ENCODE results near the gene ATG16L2.

ATG16L2 gene

DNA sequence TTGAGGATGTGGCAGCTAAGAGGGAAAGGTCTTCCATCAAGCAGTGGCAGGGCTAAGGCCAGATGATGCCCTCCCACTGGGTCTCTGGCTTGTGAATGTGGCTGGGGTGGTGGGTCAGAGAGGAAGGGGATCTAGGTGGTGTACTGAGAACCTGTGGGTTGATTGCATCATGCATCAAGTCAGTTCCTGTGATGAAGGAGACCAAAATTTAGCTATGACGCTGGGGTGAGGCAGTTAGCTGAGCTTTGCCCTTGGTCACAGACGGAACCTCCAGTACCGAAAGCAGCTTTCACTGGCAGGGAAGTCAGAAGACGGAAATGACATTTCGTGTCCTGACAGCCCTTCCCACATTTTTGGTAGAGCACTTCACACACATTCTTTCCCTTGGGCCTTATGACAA, 20.7 kb downstream of the ATG16L2 start:
- Histone ChIP-seq H3K4me3 (ENCODE audit: severe bottlenecking) (no peak overlapping the region), H3K9me3 (ENCODE audit: severe bottlenecking) (no peaks in the 10 kb centered on the region), H3K36me3 (ENCODE audit: low read depth) (0 out of 2 replicates have a peak, but pooled peaks cover 5% of the 10 kb centered on the region), H3K4me1 (ENCODE audit: insufficient read depth, poor library complexity, severe bottlenecking) (peaks cover 12% of the 10 kb centered on the region), H3K27ac (ENCODE audit: poor library complexity, severe bottlenecking) (no peak overlapping the region), H3K27me3 (ENCODE audit: insufficient read depth, poor library complexity, severe bottlenecking) (no peaks in the 10 kb centered on the region)
- no peak for ATAC-seq (ENCODE audit: low read depth)
- DNase-seq (ENCODE audit: low spot score): no peak
- TF ChIP-seq, protein P1, sequence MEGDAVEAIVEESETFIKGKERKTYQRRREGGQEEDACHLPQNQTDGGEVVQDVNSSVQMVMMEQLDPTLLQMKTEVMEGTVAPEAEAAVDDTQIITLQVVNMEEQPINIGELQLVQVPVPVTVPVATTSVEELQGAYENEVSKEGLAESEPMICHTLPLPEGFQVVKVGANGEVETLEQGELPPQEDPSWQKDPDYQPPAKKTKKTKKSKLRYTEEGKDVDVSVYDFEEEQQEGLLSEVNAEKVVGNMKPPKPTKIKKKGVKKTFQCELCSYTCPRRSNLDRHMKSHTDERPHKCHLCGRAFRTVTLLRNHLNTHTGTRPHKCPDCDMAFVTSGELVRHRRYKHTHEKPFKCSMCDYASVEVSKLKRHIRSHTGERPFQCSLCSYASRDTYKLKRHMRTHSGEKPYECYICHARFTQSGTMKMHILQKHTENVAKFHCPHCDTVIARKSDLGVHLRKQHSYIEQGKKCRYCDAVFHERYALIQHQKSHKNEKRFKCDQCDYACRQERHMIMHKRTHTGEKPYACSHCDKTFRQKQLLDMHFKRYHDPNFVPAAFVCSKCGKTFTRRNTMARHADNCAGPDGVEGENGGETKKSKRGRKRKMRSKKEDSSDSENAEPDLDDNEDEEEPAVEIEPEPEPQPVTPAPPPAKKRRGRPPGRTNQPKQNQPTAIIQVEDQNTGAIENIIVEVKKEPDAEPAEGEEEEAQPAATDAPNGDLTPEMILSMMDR (IDR thresholded peaks at IDR 0.05; ENCODE audit: poor library complexity, severe bottlenecking): no peak

DNA sequence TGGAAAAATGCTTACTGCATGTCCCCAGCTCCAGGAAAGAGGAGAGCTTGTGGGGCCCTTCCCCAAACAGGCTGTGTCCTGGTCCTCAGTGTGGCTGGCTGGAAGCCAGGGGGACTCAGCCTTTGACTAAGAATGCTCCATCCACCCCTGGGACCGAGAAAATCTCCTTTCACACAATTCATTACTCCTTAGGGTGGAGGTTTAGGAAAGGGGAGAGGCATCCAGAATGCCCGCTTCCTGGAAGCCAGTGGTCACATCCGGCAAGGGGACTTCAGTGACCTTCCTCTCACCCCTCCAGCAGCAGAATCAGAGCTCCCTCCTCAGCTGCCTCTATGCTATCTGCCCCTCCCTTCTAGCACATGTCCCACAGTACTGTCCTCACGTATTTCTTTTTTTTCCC, 21.9 kb downstream of the ATG16L2 start:
- Histone ChIP-seq H3K4me1 (ENCODE audit: insufficient read depth, poor library complexity, severe bottlenecking) (peaks cover 18% of the 10 kb centered on the region), H3K27ac (ENCODE audit: poor library complexity, severe bottlenecking) (no peak overlapping the region), H3K27me3 (ENCODE audit: insufficient read depth, poor library complexity, severe bottlenecking) (no peaks in the 10 kb centered on the region), H3K4me3 (ENCODE audit: severe bottlenecking) (no peak overlapping the region), H3K36me3 (ENCODE audit: low read depth) (0 out of 2 replicates have a peak, but pooled peaks cover 13% of the 10 kb centered on the region), H3K9me3 (ENCODE audit: severe bottlenecking) (no peaks in the 10 kb centered on the region)
- DNase-seq (ENCODE audit: low spot score) (no peak), ATAC-seq (ENCODE audit: low read depth) (no peak)
- TF ChIP-seq, protein P1 (IDR thresholded peaks at IDR 0.05; ENCODE audit: poor library complexity, severe bottlenecking): no peak

DNA sequence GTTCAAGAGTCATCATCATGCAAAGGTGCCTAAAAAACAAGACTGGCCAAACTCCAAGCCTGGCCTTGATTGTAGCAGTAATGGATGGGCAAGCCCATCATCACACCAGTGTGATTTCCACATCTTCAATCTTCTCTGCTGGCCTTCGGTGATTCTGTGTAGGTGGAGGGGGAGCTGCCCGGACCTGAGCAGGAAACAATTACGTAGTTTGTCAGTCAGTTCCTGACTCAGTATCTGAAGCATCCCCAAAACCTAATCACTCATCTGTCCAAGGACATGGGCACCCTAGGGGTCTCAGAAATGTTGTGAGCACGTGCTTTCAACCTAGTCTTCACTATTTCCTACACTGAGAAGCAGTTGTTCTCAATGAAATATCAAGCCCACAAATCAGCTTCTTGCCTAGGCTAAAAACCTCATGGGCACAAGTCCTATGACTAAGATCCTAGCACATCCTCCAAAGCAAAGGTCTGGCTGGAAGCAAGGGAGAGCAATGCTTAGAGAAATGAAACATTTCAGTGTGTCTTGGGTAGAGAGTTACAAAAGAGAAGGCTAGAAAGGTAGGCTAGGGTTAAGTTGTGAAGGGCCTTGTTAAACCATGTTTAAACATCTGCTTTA, 24.6 kb downstream of the ATG16L2 start:
- TF ChIP-seq, protein P1 (IDR thresholded peaks at IDR 0.05; ENCODE audit: poor library complexity, severe bottlenecking): no peak
- DNase-seq (ENCODE audit: low spot score) (no peak), ATAC-seq (ENCODE audit: low read depth) (peak; percentile 75)
- Histone ChIP-seq H3K27me3 (ENCODE audit: insufficient read depth, poor library complexity, severe bottlenecking) (no peaks in the 10 kb centered on the region), H3K27ac (ENCODE audit: poor library complexity, severe bottlenecking) (peak overlapping the region; percentile 46), H3K36me3 (ENCODE audit: low read depth) (peaks cover 17% of the 10 kb centered on the region; the same call in 1 of the 2 replicates), H3K9me3 (ENCODE audit: severe bottlenecking) (no peaks in the 10 kb centered on the region), H3K4me1 (ENCODE audit: insufficient read depth, poor library complexity, severe bottlenecking) (peaks cover 14% of the 10 kb centered on the region), H3K4me3 (ENCODE audit: severe bottlenecking) (no peak overlapping the region)

DNA sequence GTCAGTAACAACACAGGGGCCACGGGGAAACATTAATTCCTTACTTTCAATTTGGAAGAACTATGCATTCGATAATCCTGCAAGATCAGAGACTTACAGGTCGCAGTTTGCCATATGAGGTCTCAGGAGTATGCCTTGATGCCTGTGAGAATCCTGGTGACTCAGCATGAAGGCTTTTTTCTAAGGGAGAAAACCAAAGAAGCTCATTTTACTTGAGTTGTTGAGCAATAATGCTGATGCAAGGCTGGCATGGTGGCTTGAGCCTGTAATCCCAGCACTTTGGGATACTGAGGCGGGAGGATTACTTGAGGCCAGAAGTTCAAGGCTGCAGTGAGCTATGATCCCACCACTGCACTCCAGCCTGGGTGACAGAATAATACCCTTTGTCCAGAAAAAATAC, 26.6 kb downstream of the ATG16L2 start:
- Histone ChIP-seq H3K4me3 (ENCODE audit: severe bottlenecking) (no peak overlapping the region), H3K4me1 (ENCODE audit: insufficient read depth, poor library complexity, severe bottlenecking) (peaks cover 14% of the 10 kb centered on the region), H3K36me3 (ENCODE audit: low read depth) (peaks cover 17% of the 10 kb centered on the region; the same call in 1 of the 2 replicates), H3K27me3 (ENCODE audit: insufficient read depth, poor library complexity, severe bottlenecking) (no peaks in the 10 kb centered on the region), H3K9me3 (ENCODE audit: severe bottlenecking) (no peaks in the 10 kb centered on the region), H3K27ac (ENCODE audit: poor library complexity, severe bottlenecking) (no peak overlapping the region)
- DNase-seq (ENCODE audit: low spot score) (no peak), ATAC-seq (ENCODE audit: low read depth) (peak; percentile 61)
- TF ChIP-seq, protein P1 (IDR thresholded peaks at IDR 0.05; ENCODE audit: poor library complexity, severe bottlenecking): no peak

- Histone ChIP-seq H3K27ac (ENCODE audit: poor library complexity, severe bottlenecking) (no peak overlapping the region), H3K4me1 (ENCODE audit: insufficient read depth, poor library complexity, severe bottlenecking) (peaks cover 14% of the 10 kb centered on the region), H3K27me3 (ENCODE audit: insufficient read depth, poor library complexity, severe bottlenecking) (no peaks in the 10 kb centered on the region), H3K9me3 (ENCODE audit: severe bottlenecking) (no peaks in the 10 kb centered on the region), H3K36me3 (ENCODE audit: low read depth) (peaks cover 17% of the 10 kb centered on the region; the same call in 1 of the 2 replicates), H3K4me3 (ENCODE audit: severe bottlenecking) (no peak overlapping the region)
- ATAC-seq (ENCODE audit: low read depth) (no peak), DNase-seq (ENCODE audit: low spot score) (no peak)
- TF ChIP-seq, protein P1 (IDR thresholded peaks at IDR 0.05; ENCODE audit: poor library complexity, severe bottlenecking): no peak
Observed at GRCh38 chr11:72841397-72841796, 27.2 kb downstream of the ATG16L2 start.

Data from RWPE2 (cell line).